ENCODE data around the gene PARVB. TPM values are rescaled to one million over a fixed set of nuclear protein-coding genes. Genes with fewer than 3 reads are reported as not detected.

The PARVB gene
- total and polyA plus RNA-seq, 10 of the 15 experiments (the other 5 are each of a cell fraction or from before 2014, with no cell fraction given): 5.2 to 264 (median 76.0) TPM

GRCh38 chr22:44046485-44047141 lies 22.5 kb downstream of the PARVB start:
- in situ Hi-C loops (cut with MboI): loop anchor here (25.0 kb wide), 1 partner anchor 1384 kb away; no protein-coding TSS in a partner anchor
- 97% methylated on average over 13 of the region's 14 CpGs for WGBS (ENCODE audit: insufficient coverage, insufficient replicate concordance, low lambda C conversion rate, missing lambda C conversion rate)
- POLR2A ChIA-PET: interaction anchor here (0.6 to 5.7 kb wide), 3 partner anchors 13 to 1127 kb away, joined by 4 to 33 read pairs (median 4); no protein-coding TSS in a partner anchor
- intact Hi-C loops (cut with micrococcal nuclease; ENCODE audit: unreplicated experiment): no loop called here
- H3K79me2 ChIP-seq (ENCODE audit: control insufficient read depth, insufficient read depth, low read length): peaks cover 86% of the 10 kb centered on the region
- no peak for FAIRE-seq
- TF ChIP-seq SMARCA5 (IDR thresholded peaks at IDR 0.05) (no peak), HDAC2 (IDR thresholded peaks at IDR 0.05) (no peak), MYB (IDR thresholded peaks at IDR 0.05; ENCODE audit: borderline replicate concordance, low read depth, low read length) (no peak), YY1 (IDR thresholded peaks at IDR 0.05; ENCODE audit: low read depth, low read length) (no peak), MTA2 (IDR thresholded peaks at IDR 0.05; ENCODE audit: low read depth) (no peak), DPF2 (IDR thresholded peaks at IDR 0.05) (no peak)
- DNase-seq (ENCODE audit: low read depth, low spot score): no peak
- no peaks in the 10 kb centered on the region for H3K27me3 ChIP-seq (replicated peaks in 1 of 2; ENCODE audit: control insufficient read depth in 2 of 2, insufficient read depth in 2 of 2, low read length in 1 of 2)
- RAD21 ChIA-PET (ENCODE audit: unreplicated experiment): interaction anchor here (0.7 to 2.0 kb wide), 5 partner anchors 17 to 22 kb away, joined by 3 to 11 read pairs (median 4); no protein-coding TSS in a partner anchor
- H3K36me3 ChIP-seq (ENCODE audit: control insufficient read depth in 2 of 2, insufficient read depth in 2 of 2, low read length in 1 of 2): peaks cover 2 to 3% of the 10 kb centered on the region in 2 experiments; a peak in 3 of 4 replicates
- CTCF ChIA-PET: interaction anchor here (1.1 to 3.3 kb wide), 3 partner anchors 35 to 39 kb away, joined by 3 to 14 read pairs (median 5); no protein-coding TSS in a partner anchor
- no peaks in the 10 kb centered on the region for H3K9me3 ChIP-seq (replicated peaks; ENCODE audit: control insufficient read depth, insufficient read depth, low read length)
- no TSS peak for BruUV-seq (replicated peaks)
- no peaks in the 10 kb centered on the region for H4K20me1 ChIP-seq (ENCODE audit: control insufficient read depth, insufficient read depth)
- H3K4me1 ChIP-seq (ENCODE audit: control insufficient read depth, insufficient read depth, low read length): peaks cover 52% of the 10 kb centered on the region
- H3K4me2 ChIP-seq (ENCODE audit: control insufficient read depth, insufficient read depth): no peak overlapping the region
- no peak overlapping the region for H3K9ac ChIP-seq (ENCODE audit: control insufficient read depth, insufficient read depth, low read length)
- SMC1A ChIA-PET (ENCODE audit: uncharacterized antibody, unreplicated experiment): interaction anchor here (1.0 to 3.8 kb wide), 5 partner anchors 8 to 39 kb away, joined by 3 to 20 read pairs (median 3); partner anchors contain the start of gene PARVB
- H2AFZ ChIP-seq (ENCODE audit: control insufficient read depth, low read depth, low read length): no peak overlapping the region
- ATAC-seq: no peak
- no peak overlapping the region for H3K27ac ChIP-seq (ENCODE audit: control insufficient read depth, insufficient read depth)
- H3K4me3 ChIP-seq: no peak overlapping the region

GRCh38 chr22:44047891-44048301 lies 23.8 kb downstream of the PARVB start:
- no peak overlapping the region; the same call in 1 of the 2 replicates for H2AFZ ChIP-seq (ENCODE audit: control insufficient read depth, low read depth, low read length)
- TF ChIP-seq POLR2A (IDR thresholded peaks at IDR 0.05; ENCODE audit: low read depth, low read length) (peak; percentile 53), BHLHE40 (IDR thresholded peaks at IDR 0.05; ENCODE audit: borderline replicate concordance in 1 of 2, low read depth in 2 of 2, low read length in 1 of 2) (peak in 1 of 2 experiments; percentile 7; a peak in 1 of 4 replicates), IRF4 (IDR thresholded peaks at IDR 0.05; ENCODE audit: low read depth, low read length) (0 out of 2 replicates have a peak, but pooled peaks have one; percentile 18), YY1 (IDR thresholded peaks at IDR 0.05; ENCODE audit: low read depth, low read length) (peak; percentile 21; the same call in 1 of the 2 replicates), IKZF2 (IDR thresholded peaks at IDR 0.05) (peak in 1 of 2 experiments; percentile 13; a peak in 1 of 4 replicates), EED (IDR thresholded peaks at IDR 0.05; ENCODE audit: low read depth) (peak; percentile 70; the same call in 1 of the 2 replicates), IKZF1 (conservative IDR thresholded peaks at IDR 0.05) (peak; percentile 56), SMAD5 (IDR thresholded peaks at IDR 0.05; ENCODE audit: low read depth) (no peak), SKIL (IDR thresholded peaks at IDR 0.05; ENCODE audit: low read depth, poor library complexity, severe bottlenecking) (no peak)

More at GRCh38 chr22:44047891-44048301, 23.8 kb downstream of the PARVB start:
- Histone ChIP-seq H3K27me3 (replicated peaks in 1 of 2; ENCODE audit: control insufficient read depth in 2 of 2, insufficient read depth in 2 of 2, low read length in 1 of 2) (no peaks in the 10 kb centered on the region), H3K9me3 (replicated peaks; ENCODE audit: control insufficient read depth, insufficient read depth, low read length) (no peaks in the 10 kb centered on the region), H3K79me2 (ENCODE audit: control insufficient read depth, insufficient read depth, low read length) (peaks cover 82% of the 10 kb centered on the region), H3K9ac (ENCODE audit: control insufficient read depth, insufficient read depth, low read length) (peak overlapping the region; percentile 24), H3K4me2 (ENCODE audit: control insufficient read depth, insufficient read depth) (peak overlapping the region; percentile 64), H3K36me3 (ENCODE audit: control insufficient read depth in 2 of 2, insufficient read depth in 2 of 2, low read length in 1 of 2) (peaks cover 5 to 12% of the 10 kb centered on the region in 2 experiments; a peak in 3 of 4 replicates), H3K4me3 (peak overlapping the region; percentile 40), H3K4me1 (ENCODE audit: control insufficient read depth, insufficient read depth, low read length) (peaks cover 45% of the 10 kb centered on the region), H3K27ac (ENCODE audit: control insufficient read depth, insufficient read depth) (peak overlapping the region; percentile 60), H4K20me1 (ENCODE audit: control insufficient read depth, insufficient read depth) (no peaks in the 10 kb centered on the region)
- ChIA-PET CTCF (interaction anchor here (0.5 to 3.3 kb wide), 6 partner anchors 21 to 55 kb away, joined by 3 to 14 read pairs (median 5); no protein-coding TSS in a partner anchor), POLR2A (interaction anchor here (0.9 to 5.7 kb wide), 4 partner anchors 15 to 24 kb away, joined by 3 to 33 read pairs (median 4); partner anchors contain the start of gene PARVB), RAD21 (ENCODE audit: unreplicated experiment) (interaction anchor here (1.6 to 2.0 kb wide), 4 partner anchors 19 to 26 kb away, joined by 4 to 11 read pairs (median 6); no protein-coding TSS in a partner anchor), SMC1A (ENCODE audit: uncharacterized antibody, unreplicated experiment) (interaction anchor here (1.0 to 3.8 kb wide), 4 partner anchors 9 to 54 kb away, joined by 3 to 20 read pairs (median 8); no protein-coding TSS in a partner anchor)
- in situ Hi-C loops (cut with MboI) (loop anchor here (25.0 kb wide), 1 partner anchor 1386 kb away; no protein-coding TSS in a partner anchor), intact Hi-C loops (cut with micrococcal nuclease; ENCODE audit: unreplicated experiment) (no loop called here)
- peak; percentile 62 for ATAC-seq
- BruUV-seq (replicated peaks): no TSS peak
- peak; percentile 80 for FAIRE-seq
- DNase-seq (ENCODE audit: low read depth, low spot score): no peak
- 32% methylated on average over 9 of the region's 9 CpGs for whole genome bisulfite sequencing (ENCODE audit: insufficient coverage, insufficient replicate concordance, low lambda C conversion rate, missing lambda C conversion rate)

All from GM12878 (cell line).